GM21367 (cell line): ENCODE results near the gene SYP.
"Not testable (repeated sequence)": the region's sequence is repeated elsewhere in the genome, so short reads cannot be mapped to it uniquely, and the experiment has no call there.

Source experiments
- ATAC-seq: cut with Tn5 transposase; IDR thresholded peaks from one replicate; pipeline ENCODE4 v1.9.1; 2021; ENCODE audit not compliant: unreplicated experiment

The SYP gene

DNA sequence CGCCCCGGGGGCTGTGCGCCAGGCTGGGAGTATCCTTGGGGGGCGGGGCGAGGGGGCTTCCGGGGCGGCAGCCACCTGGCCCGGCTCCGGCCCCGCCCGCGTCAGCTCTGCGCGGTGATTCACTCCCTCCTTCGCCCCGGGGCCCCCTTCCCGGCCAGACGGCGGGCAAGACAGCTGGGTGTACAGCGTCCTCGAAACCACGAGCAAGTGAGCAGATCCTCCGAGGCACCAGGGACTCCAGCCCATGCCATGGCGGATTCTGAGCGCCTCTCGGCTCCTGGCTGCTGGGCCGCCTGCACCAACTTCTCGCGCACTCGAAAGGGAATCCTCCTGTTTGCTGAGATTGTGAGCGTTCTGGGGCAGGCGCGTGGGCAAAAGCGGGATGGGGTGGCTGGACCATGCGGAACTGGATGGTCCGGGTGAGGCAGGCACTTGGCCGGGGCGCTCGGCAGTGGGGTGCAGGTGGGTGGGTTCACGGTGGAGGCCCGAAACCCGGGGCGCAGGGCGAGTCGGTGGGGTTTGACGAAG is 28.2 kb downstream of the SYP start, which contains the start of gene PLP2:
PLP2 (plus strand) TSS at position 147 of the 528 bp plus-strand sequence; CDS start at position 250, 103 bp downstream.
- ATAC-seq = no peak

DNA sequence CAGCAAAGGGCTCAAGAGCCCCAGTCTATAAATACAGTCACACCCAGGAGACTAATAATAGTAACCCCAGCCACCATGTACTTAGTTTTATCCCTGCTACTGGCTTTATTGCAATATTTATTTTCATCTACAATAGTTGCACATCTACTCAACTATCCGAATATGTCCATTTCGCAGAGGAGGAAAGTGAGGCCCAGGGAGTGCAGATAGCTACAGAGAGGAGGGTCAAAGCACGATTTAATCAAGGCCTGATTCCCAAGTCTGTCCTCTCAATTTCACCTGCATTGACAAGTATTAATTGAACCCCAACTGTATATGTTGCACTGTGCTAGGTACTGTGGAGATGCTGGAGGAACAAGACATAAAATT is 32.3 kb downstream of the SYP start:
- no peak for ATAC-seq

DNA sequence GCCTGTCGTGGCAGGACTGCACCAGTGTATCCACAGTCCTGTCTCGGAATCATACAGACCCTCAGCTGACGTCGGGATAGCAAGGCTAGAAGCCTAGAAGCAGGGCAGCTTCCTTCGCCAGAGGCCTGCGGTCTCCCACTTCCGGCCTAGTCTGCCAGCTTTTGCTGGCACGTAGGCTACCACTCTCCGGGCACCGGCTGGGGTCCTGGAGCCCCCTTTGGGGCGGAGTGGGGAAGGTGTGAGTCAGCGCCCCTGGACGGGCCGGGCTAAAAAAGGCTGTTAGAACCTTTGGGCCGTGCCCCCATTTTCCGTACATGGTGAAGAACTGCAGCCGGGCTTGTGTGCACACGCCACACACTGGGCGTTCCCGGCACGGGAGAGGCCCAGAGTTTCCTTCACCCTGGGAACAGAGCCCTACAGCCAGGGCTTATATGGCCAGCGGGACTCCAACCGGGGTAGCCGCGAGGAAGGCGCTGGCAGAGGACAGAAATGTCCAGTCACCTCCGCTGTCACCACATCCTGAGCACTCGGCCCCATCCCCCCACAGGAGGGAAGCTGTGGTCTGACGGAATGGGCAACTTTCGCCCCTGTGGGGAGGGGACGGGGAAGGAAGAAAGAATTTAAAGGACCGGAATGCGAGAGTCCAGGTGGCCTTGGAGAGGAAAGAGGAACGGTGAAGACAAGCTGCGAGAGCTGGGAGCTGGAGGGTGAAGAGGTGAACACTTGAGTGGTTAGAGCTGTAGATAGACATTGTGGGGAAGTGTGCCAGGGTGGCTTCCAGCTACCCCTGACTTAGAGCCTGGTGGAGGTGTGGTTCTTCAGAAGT is 32.9 kb downstream of the SYP start:
- ATAC-seq = peak; percentile 30

DNA sequence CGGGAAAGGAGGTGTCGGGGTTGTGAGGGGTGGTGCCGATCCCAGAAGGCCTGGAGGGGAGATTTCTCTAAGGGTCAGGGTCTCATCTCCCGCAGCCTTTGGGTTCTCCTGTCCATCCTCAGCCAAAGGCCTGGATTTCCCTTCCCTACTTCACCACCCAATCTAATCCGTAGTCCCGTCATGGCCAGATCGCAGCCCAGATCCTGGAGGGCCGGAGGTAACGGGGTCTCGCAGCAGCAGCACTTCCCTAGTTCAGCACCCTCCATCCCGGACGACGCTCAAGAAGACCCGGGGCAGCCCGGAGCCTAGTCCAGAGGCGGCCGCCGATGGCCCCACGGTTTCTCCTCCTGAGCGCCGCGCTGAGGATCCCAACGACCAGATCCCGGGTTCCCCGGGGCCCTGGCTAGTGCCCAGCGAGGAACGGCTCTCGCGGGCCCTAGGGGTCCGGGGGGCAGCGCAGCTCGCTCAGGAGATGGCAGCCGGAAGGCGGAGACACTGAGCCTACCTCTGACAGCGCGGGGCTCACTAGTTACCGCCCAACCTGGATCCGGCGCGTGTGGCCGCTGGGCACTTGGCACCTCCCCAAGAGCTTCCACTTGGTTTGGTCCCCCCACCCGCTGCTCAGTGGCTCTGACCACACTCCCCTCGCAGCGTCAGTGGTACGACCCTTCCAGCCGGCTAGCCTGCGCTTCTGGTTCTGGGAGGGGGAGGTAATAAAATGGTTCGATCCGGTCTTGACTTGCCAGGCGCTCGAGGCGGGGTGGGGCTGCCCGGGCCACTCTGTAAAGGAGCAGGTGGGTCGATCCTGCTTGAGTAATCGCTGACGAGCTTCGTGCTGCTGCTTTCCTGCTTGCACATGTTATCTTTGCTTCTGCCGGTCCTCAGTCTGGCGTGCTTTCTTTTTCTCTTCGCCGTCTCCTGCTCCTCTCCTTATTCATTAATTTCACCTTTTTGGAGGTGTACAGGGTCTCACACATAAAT is 33.8 kb downstream of the SYP start:
- peak; percentile 36 for ATAC-seq

DNA sequence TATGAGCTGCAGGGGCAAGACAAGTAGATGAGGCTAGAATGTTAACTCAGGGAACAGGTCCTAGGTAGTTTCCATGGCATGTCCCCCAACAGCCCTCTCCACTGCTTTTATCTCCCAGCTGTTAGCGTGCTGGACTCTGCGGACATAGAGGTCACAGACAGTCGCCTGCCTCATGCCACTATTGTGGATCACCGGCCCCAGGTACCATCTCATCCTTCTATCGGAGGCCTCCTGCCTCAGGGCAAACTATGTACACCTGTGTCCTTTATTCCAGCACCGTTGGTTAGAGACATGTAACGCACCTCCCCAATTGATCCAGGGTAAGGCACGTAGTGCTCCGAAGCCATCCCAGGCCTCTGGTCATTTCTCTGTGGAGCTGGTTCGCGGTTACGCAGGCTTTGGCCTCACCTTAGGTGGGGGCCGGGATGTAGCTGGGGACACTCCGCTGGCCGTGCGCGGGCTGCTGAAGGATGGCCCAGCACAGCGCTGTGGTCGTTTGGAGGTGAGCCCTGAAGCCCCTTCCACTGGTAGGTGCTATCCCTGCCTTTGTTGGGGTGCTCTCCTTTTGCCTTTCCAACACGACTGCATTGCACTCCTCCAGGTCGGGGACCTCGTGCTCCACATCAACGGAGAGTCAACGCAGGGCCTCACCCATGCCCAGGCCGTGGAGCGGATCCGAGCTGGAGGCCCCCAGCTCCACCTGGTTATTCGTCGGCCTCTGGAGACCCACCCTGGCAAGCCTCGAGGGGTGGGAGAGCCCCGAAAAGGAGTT is 35.2 kb downstream of the SYP start:
- no peak for ATAC-seq

DNA sequence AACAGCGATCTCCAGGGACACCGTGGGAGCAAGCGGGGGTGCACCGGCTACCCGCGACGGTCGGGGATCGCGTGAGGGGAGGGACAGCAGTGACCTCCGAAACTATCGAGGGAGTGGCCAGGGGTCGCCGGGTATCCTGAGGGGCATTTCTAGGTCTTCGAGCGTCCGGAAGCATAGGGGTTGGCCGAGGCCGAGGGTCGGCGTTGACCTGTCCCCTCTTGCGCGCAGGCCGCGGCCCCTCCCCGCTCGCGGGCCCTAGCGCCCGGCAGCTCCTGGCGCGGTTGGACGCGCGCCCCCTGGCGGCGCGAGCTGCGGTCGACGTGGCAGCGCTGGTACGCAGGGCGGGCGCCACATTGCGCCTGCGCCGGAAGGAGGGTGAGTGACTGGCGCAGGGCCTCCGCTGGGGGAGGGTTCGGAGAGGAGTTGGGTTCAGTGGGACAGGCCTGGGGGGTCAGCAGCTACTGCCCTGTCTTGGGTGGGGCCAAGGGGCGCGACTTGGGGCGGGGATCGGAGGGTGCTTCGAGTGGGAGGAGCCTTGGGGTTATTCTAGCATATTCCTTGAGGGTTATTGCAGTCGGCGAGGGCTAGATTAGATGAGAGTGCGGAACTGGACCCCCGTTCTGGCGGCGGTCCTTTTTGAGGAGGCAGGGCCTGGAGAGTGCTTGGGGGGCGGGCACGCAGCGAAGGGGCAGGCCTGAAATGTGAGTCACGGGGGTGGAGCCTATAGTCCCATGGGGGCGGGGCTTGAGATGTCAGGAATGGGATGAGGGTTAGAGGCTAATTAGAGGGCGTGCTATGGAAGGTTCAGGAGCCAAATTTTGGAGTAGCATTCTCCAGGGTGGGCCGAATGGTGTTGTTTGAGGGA is 36.2 kb downstream of the SYP start:
- no peak for ATAC-seq

DNA sequence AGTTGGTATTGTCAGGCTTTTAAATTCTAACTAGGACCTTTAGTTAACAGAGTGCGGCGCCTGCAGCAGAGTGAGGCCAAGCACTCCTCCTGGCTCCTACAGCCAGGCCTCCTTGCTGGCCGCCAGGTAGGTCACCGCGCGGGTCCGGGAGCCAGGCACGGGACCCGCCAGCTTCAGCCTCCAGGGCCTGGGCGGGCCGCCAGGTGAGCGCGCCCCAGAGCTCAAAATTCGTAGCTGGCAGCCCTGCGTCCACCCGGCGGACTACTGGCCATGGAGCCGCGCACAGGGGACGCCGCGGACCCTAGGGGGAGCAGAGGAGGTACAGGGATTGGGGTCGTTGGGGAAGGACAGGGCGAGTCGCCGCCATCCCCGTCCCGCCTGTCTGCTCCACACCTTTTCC is 37.4 kb downstream of the SYP start, which contains the start of gene MAGIX:
MAGIX (plus strand) TSS at position 139 of the 400 bp plus-strand sequence; CDS start at position 271, 132 bp downstream.
- ATAC-seq = no peak

DNA sequence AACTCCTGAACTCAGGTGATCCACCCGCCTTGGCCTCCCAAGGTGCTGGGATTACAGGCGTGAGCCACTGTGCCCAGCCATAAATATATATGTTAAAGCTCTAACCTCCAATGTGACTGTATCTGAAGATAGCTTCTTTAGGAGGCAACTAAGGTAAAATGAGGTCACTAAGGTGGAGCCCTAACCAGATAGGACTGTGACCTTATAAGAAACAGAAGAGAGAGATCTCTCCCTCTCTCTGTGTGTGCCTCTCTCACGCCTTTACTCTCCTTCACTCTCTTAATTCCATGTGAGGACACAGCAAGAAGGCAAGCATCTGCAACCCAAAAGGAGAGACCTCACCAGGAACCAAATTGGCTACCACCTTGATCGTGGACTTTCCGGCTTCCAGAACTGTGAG is 38.4 kb downstream of the SYP start:
- no peak for ATAC-seq

DNA sequence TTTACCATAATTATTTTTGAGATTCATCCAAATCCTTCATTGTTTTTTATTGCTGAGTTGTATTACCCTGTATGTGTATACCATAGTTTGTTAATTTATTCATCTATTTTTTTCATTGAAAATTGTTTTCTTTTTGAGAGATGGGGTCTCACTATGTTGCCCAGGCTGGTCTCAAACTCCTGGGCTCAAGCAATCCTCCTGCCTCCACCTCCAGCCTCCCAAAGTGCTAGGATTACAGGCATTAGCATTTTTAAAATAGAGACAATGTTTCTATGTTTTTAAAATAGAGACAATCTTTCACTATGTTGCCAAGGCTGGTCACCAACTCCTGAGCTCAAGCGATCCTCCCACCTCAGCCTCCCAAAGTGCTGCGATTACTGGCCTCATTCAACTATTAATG is 39.1 kb downstream of the SYP start:
- ATAC-seq = no peak

DNA sequence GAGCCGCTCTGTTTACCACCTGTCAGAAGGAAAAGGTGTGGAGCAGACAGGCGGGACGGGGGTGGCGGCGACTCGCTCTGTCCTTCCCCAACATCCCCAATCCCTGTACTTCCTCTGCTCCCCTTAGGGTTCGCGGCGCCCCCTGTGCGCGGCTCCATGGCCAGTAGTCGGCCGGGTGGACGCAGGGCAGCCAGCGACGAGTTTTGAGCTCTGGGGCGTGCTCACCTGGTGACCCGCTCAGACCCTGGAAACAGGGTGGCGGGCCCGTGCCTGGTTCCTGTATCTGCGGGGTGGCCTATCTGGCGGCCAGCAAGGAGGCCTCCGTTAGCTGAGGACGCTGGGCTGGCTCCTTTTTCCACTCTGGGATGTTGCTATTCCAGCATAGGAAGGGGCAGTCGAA is 42.8 kb downstream of the SYP start:
- no peak for ATAC-seq

DNA sequence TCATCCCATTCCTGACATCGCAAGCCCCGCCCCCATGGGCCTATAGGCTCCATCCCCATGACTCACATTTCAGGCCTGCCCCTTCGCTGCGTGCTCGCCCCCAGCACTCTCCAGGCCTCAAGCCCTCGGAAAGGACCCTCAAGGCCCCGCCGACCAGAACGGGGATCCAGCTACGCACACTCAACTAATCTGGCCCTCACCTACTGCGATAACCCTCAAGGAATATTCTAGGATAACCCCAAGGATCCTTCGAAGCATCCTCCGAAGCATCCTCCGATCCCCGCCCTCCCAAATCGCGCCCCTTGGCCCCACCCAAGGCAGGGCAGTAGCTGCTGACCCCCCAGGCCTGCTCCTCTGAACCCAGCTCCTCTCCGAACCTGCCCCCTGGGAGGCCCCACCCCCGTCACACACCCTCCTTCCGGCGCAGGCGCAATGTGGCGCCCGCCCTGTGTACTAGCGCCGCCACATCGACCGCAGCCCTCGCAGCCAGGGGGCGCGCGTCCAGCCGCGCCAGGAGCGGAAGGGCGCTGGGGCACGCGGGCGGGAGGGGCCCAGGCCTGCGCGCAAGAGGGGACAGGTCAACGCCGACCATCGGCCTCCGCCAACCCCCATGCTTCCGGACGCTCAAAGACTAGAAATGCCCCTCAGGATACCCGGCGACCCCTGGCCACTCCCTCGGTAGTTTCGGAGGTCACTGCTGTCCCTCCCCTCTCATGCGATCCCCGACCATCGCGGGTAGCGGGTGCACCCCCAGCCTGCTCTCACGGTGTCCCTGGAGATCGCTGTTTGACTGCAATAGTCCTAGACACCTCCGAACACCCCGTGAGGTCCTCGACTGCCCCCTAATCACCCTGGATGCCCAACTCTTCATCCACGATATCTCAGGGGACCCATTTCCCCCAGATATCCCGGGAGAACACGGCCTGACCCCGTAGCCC is 43.8 kb downstream of the SYP start:
- ATAC-seq = peak; percentile 82

DNA sequence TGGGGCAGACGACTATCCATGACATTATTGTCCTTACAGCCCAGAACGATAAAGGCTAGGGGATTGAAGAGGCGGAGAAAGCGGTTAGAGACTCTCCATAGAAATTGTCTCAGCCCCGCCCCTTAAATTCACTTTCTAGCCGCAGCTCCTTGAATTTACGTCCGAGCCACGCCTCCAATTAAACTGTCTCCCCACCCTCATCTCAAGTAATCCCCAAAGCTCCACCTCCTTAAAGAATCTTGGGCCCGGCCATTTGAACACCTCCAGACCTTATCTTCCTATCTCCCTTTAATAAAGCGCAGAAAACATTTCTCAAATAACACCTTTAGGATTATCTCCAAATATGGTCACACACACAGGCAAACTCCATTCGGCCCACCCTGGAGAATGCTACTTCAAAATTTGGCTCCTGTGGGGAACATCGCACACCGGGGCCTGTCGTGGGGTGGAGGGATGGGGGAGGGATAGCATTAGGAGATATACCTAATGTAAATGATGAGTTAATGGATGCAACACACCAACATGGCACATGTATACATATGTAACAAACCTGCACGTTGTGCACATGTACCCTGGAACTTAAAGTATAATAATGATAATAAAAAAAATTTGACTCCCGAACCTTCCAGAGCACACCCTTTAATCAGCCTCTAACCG is 44.6 kb downstream of the SYP start:
- no peak for ATAC-seq

DNA sequence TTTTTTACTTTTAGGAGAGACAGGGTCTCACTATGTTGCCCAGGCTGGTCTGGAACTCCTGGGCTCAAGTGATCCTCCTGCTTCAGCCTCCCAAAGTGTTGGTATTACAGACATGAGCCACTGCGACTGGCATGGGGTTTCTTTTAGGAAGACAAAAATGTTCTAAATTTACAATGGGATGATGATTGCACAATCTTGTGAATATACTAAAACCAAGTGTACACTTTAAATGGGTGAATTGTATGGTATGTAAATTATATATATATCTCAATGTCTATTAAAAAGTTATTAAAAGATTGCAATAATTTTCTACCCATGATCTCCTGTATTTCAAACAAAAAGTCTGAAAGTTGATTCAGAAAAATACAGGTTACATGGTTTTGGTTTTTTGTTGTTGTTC is 46.5 kb downstream of the SYP start:
- no peak for ATAC-seq

DNA sequence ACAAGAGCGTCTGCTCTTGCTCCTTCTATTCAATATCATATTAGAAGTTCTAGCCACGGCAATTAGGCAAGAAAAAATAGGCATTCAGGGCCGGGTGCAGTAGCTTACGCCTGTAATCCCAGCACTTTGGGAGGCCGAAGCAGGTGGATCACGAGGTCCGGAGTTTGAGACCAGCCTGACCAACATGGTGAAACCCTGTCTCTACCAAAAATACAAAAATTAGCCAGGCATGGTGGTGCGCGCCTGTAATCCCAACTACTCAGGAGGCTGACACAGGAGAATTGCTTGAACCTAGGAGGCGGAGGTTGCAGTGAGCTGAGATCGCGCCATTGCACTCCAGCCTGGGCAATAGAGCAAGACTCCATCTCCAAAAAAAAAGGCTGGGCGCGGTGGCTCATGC is 50.7 kb downstream of the SYP start:
- not testable (repeated sequence) for ATAC-seq

DNA sequence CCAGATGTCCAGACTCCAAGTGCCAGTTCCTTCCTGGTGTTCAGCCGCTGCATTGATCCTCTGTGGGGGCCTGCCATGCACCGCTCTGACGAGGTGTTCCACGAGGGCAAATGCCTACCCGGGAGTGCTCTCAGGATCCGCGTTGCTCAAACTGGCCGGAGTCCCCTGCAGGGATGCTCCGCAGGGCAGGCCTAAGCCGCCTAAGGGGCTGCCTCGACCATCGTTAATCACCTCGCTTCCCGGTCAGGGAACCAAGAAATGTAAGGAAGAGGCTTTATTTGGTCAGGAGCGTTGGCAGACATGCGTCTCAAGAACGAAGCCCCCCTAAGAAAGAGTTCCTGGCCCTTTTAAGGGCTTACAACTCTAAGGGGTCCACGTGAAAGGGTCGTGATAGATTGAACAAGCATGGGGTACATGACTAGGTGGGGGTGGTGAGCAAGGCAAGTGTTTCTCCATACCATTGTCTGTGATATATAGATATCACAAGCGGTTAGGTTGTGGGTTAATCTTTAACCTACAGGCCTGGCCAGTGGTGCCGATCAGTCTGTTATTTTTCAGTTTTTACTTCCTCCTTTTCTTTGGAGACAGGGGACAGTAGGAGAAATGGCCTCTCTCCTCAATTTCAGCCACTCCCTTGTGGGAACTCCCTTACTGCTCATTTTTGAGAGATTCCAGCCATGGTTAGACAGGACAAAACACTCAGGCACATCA is 51.4 kb downstream of the SYP start:
- ATAC-seq = not testable (repeated sequence)

DNA sequence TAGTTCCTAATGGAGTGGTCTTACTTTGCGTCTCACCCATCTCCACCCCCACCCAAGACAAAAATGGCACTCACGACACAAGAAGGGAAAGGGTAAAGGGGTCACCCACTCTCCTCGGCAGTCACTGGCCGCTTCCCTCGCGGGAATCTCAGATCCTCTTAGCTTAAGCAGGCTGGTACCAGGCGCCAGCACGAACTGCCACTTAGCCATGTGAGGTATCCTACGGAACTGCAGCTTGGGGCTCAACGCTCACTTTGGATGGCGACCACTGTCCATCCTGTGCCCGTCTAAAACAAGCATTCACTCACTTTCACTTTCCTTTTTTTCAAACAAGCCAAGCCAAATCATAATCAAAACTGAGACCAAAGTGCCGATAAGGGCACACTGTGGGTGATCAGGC is 52.1 kb downstream of the SYP start:
- ATAC-seq = no peak

DNA sequence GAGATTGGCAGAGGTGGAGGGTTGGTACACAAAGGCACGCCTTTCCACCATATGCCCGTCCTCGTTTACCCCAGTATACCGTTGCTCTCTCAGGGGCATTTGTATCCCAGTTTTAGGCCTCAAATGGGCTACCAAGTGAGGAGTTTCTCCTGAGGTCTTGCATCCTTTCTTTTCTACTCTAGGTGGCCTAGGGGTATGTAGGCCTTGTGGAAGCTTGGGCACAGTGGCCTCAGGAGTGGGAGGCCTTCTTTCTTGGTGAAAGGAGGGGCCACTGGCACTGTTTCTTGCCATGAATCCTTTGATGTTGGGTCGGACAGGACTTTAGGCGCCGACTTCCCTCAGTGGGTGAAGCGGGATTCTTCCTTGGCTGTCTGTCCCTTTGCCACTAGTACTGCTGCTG is 52.7 kb downstream of the SYP start:
- no peak for ATAC-seq

DNA sequence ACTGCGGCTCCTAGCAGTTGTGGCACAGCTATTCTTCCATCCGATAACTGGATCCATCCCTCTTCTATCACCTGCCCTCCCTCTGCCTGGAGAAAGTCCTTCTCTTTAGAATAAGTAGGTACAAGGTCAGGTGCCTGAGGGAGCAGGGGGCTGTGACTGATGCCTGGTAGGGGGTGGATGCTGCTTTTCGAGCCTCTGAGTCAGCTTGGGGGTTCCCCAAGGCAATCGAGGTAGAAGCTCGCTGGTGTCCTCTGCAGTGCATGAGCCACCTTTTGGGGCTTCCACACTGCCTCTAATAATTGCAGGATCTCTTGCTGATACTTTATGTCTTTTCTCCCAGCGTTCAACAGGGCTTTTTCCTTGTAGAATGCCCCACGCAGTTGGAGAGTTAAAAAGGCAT is 56.8 kb downstream of the SYP start:
- not testable (repeated sequence) for ATAC-seq
